Measurements from ENCODE around the gene CELSR1. TPM values are rescaled to one million over a fixed set of nuclear protein-coding genes. Genes with fewer than 3 reads are reported as not detected.
A peak's percentile ranks its signal among the peaks of the same experiment; 100 is the strongest.

CELSR1 gene
- total and polyA plus RNA-seq, 2 of the 13 experiments (the other 11 are each of a cell fraction or from before 2014, with no cell fraction given): 0.78 to 1.8 TPM

GRCh38 chr22:46377525-46378425 is 159.6 kb downstream of the CELSR1 start (continued):
- TF ChIP-seq LBX2 (CRISPR knock-in tag; IDR thresholded peaks at IDR 0.05; ENCODE audit: borderline replicate concordance) (no peak), HMGA1 (CRISPR knock-in tag; conservative IDR thresholded peaks at IDR 0.05) (no peak), MAFG (CRISPR knock-in tag; IDR thresholded peaks at IDR 0.05) (no peak), ZNF710 (CRISPR knock-in tag; IDR thresholded peaks at IDR 0.05; ENCODE audit: borderline replicate concordance) (no peak), ZNF326 (CRISPR knock-in tag; IDR thresholded peaks at IDR 0.05; ENCODE audit: borderline replicate concordance) (no peak), JDP2 (CRISPR knock-in tag; IDR thresholded peaks at IDR 0.05; ENCODE audit: borderline replicate concordance) (no peak), SSRP1 (CRISPR knock-in tag; IDR thresholded peaks at IDR 0.05) (0 out of 2 replicates have a peak, but pooled peaks have one; percentile 19), ATF6 (CRISPR knock-in tag; conservative IDR thresholded peaks at IDR 0.05) (no peak), FOXC1 (CRISPR knock-in tag; IDR thresholded peaks at IDR 0.05; ENCODE audit: borderline replicate concordance) (no peak), ZNF713 (CRISPR knock-in tag; IDR thresholded peaks at IDR 0.05) (0 out of 2 replicates have a peak, but pooled peaks have one; percentile 36), ZNF605 (CRISPR knock-in tag; IDR thresholded peaks at IDR 0.05) (no peak), ZNF367 (CRISPR knock-in tag; IDR thresholded peaks at IDR 0.05; ENCODE audit: borderline replicate concordance) (no peak), PRPF4 (IDR thresholded peaks at IDR 0.05; ENCODE audit: low read depth, low read length, poor library complexity, severe bottlenecking) (no peak), KDM3A (CRISPR knock-in tag; IDR thresholded peaks at IDR 0.05; ENCODE audit: low read depth) (peak; percentile 69), ZKSCAN8 (CRISPR knock-in tag; IDR thresholded peaks at IDR 0.05; ENCODE audit: borderline replicate concordance) (peak; percentile 54; the same call in 1 of the 2 replicates), GTF2F1 (IDR thresholded peaks at IDR 0.05; ENCODE audit: low read length) (no peak), NR2C2 (CRISPR knock-in tag; IDR thresholded peaks at IDR 0.05; ENCODE audit: borderline replicate concordance) (peak; percentile 82), AHDC1 (CRISPR knock-in tag; IDR thresholded peaks at IDR 0.05; ENCODE audit: borderline replicate concordance) (peak; percentile 15; the same call in 1 of the 2 replicates), AGO1 (IDR thresholded peaks at IDR 0.05; ENCODE audit: low read depth, low read length, poor library complexity, severe bottlenecking) (no peak)
